MM.1S (cell line): Measurements from ENCODE around the gene PLEKHA3.
A peak's percentile ranks its signal among the peaks of the same experiment; 100 is the strongest.

ENCODE experiments used
- DNase-seq: peaks from one replicate; pipeline ENCODE4 v3.0.0-alpha.2; 2015
- H2AFZ ChIP-seq: fragments of 300-600 bp; sonication (generic); 2 replicates; pipeline ENCODE4 v1.6.0; 2016; ENCODE audit warnings: antibody characterized with exemption, low read length
- H3F3A ChIP-seq: fragments of 300-600 bp; sonication (generic); 2 replicates; pipeline ENCODE4 v1.6.1; 2016; ENCODE audit warnings: mild to moderate bottlenecking, antibody characterized with exemption, low read length, moderate library complexity, mixed read lengths; ENCODE audit not compliant: insufficient read depth
- H3K27ac ChIP-seq: fragments of 300-600 bp; sonication (generic); 2 replicates; pipeline ENCODE4 v1.5.1; 2016; ENCODE audit warnings: mild to moderate bottlenecking, low read length
- H3K27me3 ChIP-seq: fragments of 300-600 bp; sonication (generic); replicated peaks from 2 replicates; pipeline ENCODE4 v1.6.0; 2016; ENCODE audit warnings: low read length; ENCODE audit not compliant: insufficient read depth
- H3K36me3 ChIP-seq: fragments of 300-600 bp; sonication (generic); replicated peaks from 2 replicates; pipeline ENCODE4 v1.6.1; 2016; ENCODE audit warnings: mild to moderate bottlenecking, low read length, mixed read lengths; ENCODE audit not compliant: insufficient read depth
- H3K4me1 ChIP-seq: fragments of 300-600 bp; sonication (generic); 2 replicates; pipeline ENCODE4 v1.6.1; 2016; ENCODE audit warnings: low read length, mixed read lengths
- H3K4me2 ChIP-seq: fragments of 300-600 bp; sonication (generic); 2 replicates; pipeline ENCODE4 v1.6.0; 2016; ENCODE audit warnings: low read depth, low read length
- H3K4me3 ChIP-seq: fragments of 300-600 bp; sonication (generic); 2 replicates; pipeline ENCODE4 v1.5.1; 2016; ENCODE audit warnings: low read length, mixed read lengths
- H3K79me2 ChIP-seq: fragments of 300-600 bp; sonication (generic); 2 replicates; pipeline ENCODE4 v1.6.1; 2016; ENCODE audit warnings: mixed run types, low read length, mixed read lengths
- H3K9ac ChIP-seq: fragments of 300-600 bp; sonication (generic); 2 replicates; pipeline ENCODE4 v1.6.1; 2016; ENCODE audit warnings: low read length, mixed read lengths
- H3K9me2 ChIP-seq: fragments of 300-600 bp; sonication (generic); replicated peaks from 2 replicates; pipeline ENCODE4 v1.6.1; 2016; ENCODE audit warnings: mild to moderate bottlenecking, low read length, mixed read lengths; ENCODE audit not compliant: insufficient read depth
- H3K9me3 ChIP-seq: fragments of 300-600 bp; sonication (generic); replicated peaks from 2 replicates; pipeline ENCODE4 v1.6.1; 2016; ENCODE audit warnings: mild to moderate bottlenecking, low read length, mixed read lengths; ENCODE audit not compliant: insufficient read depth
- H4K20me1 ChIP-seq: fragments of 300-600 bp; sonication (generic); 2 replicates; pipeline ENCODE4 v1.6.1; 2016; ENCODE audit warnings: mild to moderate bottlenecking, low read length, moderate library complexity, mixed read lengths; ENCODE audit not compliant: insufficient read depth
- EZH2 ChIP-seq: fragments of 300-600 bp; sonication (generic); optimal IDR thresholded peaks from 2 replicates; pipeline ENCODE3; 2017; ENCODE audit warnings: low read depth, mild to moderate bottlenecking, antibody characterized with exemption, low read length, mixed read lengths
- EZH2phosphoT487 ChIP-seq: fragments of 300-600 bp; sonication (generic); IDR thresholded peaks from 2 replicates; pipeline ENCODE4 v1.6.1; 2018; ENCODE audit warnings: antibody characterized with exemption, low read length
- TF ChIP-seq, protein P1 (sequence below): fragments of 300-600 bp; sonication (generic); IDR thresholded peaks from 2 replicates; pipeline ENCODE4 v1.5.1; 2016; ENCODE audit warnings: antibody characterized with exemption, low read length, mixed read lengths

PLEKHA3 gene

GRCh38 chr2:178448968-178449661 is 31.1 kb upstream of the PLEKHA3 start:
- Histone ChIP-seq H4K20me1 (no peaks in the 10 kb centered on the region), H3K9me3 (no peaks in the 10 kb centered on the region), H3K27ac (peak overlapping the region; percentile 95; the same call in 1 of the 2 replicates), H3K4me3 (peak overlapping the region; percentile 94), H3K4me1 (peaks cover 14% of the 10 kb centered on the region), H3K9ac (peak overlapping the region; percentile 95; the same call in 1 of the 2 replicates), H3K27me3 (no peaks in the 10 kb centered on the region), H3K36me3 (0 out of 2 replicates have a peak, but pooled peaks cover 5% of the 10 kb centered on the region), H3K79me2 (peaks cover 29% of the 10 kb centered on the region), H2AFZ (no peak overlapping the region), H3K9me2 (no peaks in the 10 kb centered on the region), H3K4me2 (peak overlapping the region; percentile 90), H3F3A (peaks cover 17% of the 10 kb centered on the region)
- TF ChIP-seq EZH2phosphoT487 (no peak), EZH2 (no peak)
- TF ChIP-seq, protein P1, sequence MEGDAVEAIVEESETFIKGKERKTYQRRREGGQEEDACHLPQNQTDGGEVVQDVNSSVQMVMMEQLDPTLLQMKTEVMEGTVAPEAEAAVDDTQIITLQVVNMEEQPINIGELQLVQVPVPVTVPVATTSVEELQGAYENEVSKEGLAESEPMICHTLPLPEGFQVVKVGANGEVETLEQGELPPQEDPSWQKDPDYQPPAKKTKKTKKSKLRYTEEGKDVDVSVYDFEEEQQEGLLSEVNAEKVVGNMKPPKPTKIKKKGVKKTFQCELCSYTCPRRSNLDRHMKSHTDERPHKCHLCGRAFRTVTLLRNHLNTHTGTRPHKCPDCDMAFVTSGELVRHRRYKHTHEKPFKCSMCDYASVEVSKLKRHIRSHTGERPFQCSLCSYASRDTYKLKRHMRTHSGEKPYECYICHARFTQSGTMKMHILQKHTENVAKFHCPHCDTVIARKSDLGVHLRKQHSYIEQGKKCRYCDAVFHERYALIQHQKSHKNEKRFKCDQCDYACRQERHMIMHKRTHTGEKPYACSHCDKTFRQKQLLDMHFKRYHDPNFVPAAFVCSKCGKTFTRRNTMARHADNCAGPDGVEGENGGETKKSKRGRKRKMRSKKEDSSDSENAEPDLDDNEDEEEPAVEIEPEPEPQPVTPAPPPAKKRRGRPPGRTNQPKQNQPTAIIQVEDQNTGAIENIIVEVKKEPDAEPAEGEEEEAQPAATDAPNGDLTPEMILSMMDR = no peak
- no peak for DNase-seq

DNA sequence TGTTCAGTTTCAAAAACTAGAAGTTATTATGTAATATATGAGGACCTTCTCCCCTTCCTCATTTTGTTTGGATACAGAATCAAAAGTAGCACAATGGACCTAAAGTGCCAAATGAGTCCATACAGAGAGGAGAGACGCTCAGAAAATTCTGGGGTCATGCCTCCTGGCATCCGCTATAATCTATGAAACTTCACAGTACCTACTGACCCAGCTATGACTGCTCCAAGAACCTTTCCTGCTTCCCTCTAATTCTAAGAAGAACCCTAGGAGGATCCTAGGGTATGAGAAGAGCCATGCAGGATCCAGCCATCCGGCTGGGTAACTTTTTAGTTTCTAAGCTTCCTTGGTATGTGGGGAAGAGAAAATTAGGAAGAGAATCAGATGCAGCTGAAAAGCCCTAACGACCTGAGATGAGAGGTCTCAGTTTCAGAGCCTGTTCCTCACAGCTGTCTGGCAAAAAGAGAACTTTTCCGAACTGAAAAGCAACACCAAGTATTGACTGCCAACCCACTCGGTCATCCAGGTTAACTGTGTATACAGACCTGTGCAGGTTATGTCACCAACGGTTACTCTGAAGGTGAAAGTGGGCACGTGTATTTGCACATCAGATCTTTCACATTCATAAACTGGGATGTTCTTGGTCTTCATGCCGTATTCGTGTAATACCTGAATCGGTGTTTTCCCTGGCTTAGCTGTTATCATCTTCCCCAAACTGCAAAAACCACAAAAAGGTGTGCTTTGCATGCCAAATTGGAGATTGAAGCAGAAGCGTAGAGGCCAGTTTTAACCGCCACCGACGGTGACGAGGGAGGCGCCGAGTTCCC is 30.3 kb upstream of the PLEKHA3 start:
- Histone ChIP-seq H3K9ac (peak overlapping the region; percentile 95), H3K36me3 (0 out of 2 replicates have a peak, but pooled peaks cover 5% of the 10 kb centered on the region), H3K9me3 (no peaks in the 10 kb centered on the region), H4K20me1 (no peaks in the 10 kb centered on the region), H3K9me2 (no peaks in the 10 kb centered on the region), H3F3A (peaks cover 17% of the 10 kb centered on the region), H3K4me3 (peak overlapping the region; percentile 94), H3K4me1 (peaks cover 14% of the 10 kb centered on the region), H2AFZ (peak overlapping the region; percentile 55; the same call in 1 of the 2 replicates), H3K27ac (peak overlapping the region; percentile 95), H3K27me3 (no peaks in the 10 kb centered on the region), H3K79me2 (peaks cover 29% of the 10 kb centered on the region), H3K4me2 (peak overlapping the region; percentile 90)
- TF ChIP-seq, protein P1 = no peak
- no peak for TF ChIP-seq EZH2
- TF ChIP-seq EZH2phosphoT487 = no peak
- DNase-seq = peak; percentile 87

DNA sequence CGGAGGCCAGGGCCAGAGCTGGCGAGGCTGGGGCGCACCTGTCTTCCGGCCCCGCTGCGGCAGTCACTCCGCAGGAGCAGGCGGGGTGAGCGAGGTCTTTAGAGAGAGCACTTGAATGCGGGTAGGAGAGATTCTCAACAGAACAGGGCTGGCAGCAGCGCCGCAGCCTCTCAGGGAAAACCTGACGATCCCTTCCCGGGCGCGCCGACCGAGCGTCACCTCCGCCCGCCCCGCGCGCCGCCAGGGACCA is 29.8 kb upstream of the PLEKHA3 start:
- no peak for DNase-seq
- peak overlapping the region; percentile 95 for H3K27ac ChIP-seq
- peak overlapping the region; percentile 94 for H3K4me3 ChIP-seq
- peak overlapping the region; percentile 95 for H3K9ac ChIP-seq
- no peaks in the 10 kb centered on the region for H3K9me2 ChIP-seq
- H3K4me2 ChIP-seq = peak overlapping the region; percentile 90; the same call in 1 of the 2 replicates
- H3K27me3 ChIP-seq = no peaks in the 10 kb centered on the region
- peaks cover 17% of the 10 kb centered on the region for H3F3A ChIP-seq
- H4K20me1 ChIP-seq = no peaks in the 10 kb centered on the region
- 0 out of 2 replicates have a peak, but pooled peaks cover 5% of the 10 kb centered on the region for H3K36me3 ChIP-seq
- H3K79me2 ChIP-seq = peaks cover 29% of the 10 kb centered on the region
- peaks cover 14% of the 10 kb centered on the region for H3K4me1 ChIP-seq
- TF ChIP-seq EZH2 (no peak), EZH2phosphoT487 (no peak)
- TF ChIP-seq, protein P1 = no peak
- H2AFZ ChIP-seq = peak overlapping the region; percentile 55; the same call in 1 of the 2 replicates
- no peaks in the 10 kb centered on the region for H3K9me3 ChIP-seq
